ENCODE results near the gene SLC35G3.
"Not testable (repeated sequence)": the region's sequence is repeated elsewhere in the genome, so short reads cannot be mapped to it uniquely, and the experiment has no call there.

SLC35G3 gene

DNA sequence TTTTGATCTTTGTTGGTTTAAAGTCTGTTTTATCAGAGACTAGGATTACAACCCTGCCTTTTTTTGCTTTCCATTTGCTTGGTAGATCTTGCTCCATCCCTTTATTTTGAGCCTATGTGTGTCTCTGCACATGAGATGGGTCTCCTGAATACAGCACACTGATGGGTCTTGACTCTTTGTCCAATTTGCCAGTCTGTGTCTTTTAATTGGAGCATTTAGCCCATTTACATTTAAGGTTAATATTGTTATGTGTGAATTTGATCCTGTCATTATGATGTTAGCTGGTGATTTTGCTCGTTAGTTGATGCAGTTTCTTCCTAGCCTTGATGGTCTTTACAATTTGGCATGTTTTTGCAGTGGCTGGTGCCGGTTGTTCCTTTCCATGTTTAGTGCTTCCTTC lies 8.4 kb upstream of the SLC35G3 start:
- not testable (repeated sequence) for DNase-seq

DNA sequence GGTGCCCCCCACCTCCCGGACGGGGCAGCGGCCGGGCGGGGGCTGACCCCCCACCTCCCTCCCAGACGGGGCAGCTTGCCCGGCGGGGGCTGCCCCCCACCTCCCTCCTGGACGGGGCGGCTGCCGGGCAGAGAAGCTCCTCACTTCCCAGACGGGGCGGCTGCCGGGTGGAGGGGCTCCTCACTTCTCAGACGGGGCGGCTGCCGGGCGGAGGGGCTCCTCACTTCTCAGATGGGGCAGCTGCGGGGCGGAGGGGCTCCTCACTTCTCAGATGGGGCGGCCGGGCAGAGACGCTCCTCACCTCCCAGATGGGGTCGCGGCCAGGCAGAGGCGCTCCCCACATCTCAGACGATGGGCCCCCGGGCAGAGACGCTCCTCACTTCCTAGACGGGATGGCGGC lies 869 bp upstream of the SLC35G3 start:
- not testable (repeated sequence) for DNase-seq

DNA sequence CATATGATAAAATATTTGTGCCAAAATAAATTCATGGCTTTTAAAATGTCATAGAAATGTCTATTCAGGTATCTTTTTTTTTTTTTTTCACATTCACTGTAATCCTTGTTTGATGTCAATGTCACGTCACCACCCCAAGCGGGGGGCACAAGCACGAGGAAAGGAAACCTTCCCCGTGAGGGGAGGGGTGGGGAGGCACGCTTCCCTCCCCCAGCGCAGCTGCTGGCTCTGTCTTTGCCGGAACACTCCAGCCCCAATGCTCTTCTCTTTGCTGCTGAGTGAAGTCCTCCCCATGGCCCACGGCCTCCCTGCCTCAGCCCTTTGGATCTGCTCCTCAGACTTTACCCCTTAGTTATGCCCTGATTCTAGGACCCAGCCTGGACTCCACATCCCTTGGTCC lies 1.5 kb downstream of the SLC35G3 start:
- DNase-seq = peak in 1 of 2 donors; percentile 70

DNA sequence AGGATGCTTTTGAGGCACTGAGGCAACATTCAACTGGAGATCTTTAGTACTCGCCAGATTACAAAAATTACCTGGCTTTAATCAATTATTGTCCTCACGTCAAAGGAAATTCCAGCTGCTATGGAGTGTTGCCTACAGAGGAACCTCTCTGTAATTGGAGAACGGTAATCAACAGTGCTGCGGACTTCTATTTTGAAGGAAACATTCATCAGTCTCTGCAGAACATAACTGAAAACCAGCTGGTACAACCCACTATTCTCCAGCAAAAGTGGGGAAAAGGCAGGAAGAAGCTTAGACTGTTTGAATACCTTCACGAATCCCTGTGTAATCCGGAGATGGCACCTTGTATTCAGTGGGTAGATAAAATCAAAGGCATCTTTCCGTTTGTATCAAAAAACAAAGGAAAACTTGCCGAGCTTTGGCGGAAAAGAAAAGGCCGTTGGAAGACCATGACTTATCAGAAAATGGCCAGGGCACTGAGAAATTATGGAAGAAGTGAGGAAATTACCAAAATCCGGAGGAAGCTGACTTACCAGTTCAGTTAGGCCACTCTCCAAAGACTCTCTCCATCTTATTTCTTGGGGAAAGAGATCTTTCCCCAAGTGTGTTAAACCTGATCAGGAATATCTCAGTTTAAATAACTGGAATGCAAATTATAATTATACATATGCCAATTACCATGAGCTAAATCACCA lies 3.0 kb downstream of the SLC35G3 start:
- DNase-seq = no peak

DNA sequence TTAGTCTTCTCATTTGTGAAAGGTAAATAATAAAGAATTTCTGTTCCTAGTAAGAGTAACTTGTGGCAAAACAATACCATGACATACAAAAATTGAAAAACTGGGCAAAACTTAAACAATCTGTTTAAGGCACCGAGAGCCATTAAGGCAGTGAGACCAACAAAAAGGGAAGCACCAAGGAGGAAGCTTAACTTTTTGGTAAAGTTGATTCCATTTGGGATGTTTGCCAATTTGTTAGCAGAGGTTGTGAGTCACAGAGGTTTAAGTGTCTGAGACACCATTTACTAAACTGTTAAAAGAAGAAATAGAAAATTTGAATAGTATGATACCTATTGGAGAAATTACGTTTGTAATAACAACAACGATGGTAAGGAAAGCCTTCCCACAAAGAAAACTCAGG lies 4.9 kb downstream of the SLC35G3 start:
- no peak for DNase-seq

DNA sequence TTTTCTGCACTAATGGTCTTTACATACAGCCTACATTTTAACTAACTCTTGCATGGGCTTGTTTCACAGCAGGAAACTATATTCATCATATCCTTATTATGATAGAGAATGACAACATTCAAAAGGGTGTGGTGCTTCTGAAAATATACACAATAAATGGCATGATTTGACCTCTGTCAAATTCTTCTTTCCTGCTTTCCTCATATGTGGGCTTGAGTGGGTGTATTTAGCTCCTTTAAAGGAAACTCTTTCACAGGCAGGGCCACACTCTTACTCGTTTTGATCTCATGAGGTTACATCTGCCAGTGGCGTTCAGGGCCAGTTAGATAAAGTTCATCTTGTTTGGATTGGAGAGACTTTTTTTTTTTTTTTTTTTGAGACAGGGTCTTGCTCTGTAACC lies 6.1 kb downstream of the SLC35G3 start:
- no peak for DNase-seq

DNA sequence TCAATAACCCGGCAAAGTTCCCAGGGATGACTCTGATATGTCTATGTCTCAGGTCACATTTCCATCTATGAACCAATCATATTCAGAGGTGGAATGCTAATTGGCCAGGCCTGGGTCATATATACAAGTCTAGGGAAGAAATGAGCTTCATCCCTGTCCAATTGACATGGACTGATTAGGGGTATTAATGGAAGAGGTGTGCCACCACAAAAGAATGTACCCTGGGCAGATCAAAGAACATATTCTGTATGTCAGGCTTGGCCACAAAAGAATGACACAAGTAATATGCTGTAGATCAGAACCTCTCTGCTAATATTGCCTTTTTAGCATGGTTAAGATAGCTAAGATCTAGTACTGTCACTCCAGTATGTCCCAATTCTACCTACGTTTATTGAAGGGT lies 6.7 kb downstream of the SLC35G3 start:
- no peak for DNase-seq

DNA sequence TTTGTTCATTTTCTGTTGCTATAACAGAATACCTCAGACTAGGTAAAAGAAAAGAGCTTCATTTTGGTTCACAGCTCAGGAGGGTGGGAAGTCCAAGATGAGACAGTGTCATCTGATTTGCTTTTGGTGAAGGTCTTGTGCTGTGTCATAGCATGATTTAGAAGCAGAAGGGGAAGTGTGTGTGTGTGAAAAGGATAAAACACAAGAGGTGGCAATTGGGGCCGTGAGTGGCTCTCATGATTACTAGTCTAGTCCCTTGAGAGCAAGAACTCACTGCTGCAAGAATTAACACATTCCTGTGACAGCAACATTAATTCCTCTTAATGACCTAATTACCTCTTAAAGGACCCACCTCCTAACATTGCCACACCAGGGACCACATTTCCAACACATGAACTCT lies 8.3 kb downstream of the SLC35G3 start:
- no peak for DNase-seq

DNA sequence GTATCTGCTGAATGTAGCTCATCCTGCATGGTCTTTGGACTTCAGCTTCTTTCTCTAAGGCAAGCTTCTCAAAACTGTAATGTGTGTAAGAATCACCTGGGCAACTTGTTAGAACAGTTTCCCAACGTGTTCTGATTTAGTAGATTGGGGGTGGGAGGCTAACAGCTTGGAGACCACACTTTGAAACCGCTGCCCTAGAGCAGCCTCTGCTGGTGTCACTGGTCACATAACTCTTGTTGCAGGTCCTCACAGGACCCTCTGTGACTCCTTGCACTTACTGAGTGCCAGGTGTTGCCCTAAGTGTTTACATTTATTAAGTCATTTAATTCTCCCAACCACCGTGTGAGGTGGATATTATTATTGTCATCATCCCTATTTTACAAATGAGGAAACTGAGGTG lies 9.9 kb downstream of the SLC35G3 start:
- DNase-seq = no peak

DNA sequence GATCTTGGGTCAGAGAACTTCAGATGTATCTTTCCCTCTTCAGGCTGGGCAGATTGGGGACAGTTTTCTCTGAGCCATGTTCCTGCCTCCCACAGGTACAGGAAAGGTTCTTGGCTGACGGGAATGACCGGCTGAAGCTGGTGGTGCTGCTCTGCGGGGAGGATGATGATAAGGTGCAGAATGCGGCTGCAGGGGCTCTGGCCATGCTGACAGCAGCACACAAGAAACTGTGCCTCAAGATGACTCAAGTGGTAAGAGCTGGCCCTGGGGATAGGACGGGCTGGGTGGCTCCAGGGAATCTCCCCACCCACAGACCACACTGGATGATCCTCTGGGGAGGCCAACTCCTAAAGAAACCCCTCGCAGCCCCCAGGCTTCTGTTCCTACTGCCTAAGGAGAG lies 10.9 kb downstream of the SLC35G3 start:
- DNase-seq = no peak

DNA sequence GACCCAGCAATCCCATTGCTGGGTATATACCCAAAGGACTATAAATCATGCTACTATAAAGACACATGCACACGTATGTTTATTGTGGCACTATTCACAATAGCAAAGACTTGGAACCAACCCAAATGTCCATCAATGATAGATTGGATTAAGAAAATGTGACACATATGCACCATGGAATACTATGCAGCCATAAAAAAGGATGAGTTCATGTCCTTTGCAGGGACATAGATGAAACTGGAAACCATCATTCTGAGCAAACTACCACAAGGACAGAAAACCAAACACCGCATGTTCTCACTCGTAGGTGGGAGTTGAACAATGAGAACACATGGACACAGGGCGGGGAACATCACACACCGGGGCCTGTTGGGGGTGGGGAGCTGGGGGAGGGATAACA lies 14.8 kb downstream of the SLC35G3 start:
- not testable (repeated sequence) for DNase-seq

DNA sequence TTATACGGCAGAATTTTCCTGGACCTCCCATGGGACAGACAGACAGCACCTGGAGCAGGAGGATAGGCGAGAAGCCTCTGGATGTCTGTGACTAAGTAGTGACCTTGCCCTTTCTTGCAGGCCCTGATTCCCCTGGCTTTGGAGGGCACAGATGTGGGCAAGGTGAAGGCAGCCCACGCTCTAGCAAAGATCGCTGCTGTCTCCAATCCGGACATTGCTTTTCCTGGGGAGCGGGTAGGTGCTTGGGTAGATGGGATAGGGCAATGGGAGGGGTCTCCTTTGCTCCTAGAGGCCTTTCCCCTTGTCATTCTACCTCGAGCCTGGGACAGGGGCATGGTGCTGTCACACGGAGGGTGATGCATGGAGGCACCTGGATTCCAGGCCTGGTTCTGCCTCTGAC lies 17.3 kb downstream of the SLC35G3 start:
- no peak for DNase-seq

DNA sequence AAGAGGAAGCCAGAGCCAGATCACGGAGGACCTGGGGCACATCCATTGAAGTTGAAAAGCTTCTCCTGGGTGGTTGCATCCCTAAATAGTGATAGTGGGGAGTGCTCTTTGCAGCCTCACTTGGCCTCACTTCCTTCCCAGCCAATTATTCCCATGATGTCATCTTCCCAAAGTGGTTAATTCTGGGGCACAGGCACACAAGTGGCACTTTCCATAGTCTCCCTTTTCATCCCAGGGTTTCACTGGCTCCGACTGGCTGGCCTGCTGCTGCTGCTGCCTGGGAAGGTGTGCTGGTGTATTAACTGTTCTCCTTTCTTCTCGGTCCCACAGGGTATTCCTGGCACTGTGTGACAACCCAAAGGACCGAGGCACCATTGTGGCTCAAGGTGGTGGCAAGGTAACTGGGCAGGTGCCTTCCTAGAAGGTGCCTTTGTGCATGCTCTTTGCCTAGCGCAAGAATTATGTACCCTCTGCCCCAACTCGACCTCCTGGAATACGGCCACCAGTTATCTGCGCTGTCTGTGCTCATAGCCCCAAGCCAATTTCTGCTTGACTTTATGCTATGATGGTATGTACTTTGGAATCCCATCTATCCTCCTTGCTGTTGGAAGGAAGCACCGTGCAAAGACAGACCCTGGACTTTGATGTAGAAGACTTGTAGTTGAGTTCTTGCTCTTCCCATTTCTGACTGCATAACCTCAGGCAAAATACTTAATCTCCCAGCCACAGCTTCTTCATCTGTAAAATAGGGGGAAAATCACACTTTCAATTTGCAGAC lies 18.4 kb downstream of the SLC35G3 start:
- no peak for DNase-seq

DNA sequence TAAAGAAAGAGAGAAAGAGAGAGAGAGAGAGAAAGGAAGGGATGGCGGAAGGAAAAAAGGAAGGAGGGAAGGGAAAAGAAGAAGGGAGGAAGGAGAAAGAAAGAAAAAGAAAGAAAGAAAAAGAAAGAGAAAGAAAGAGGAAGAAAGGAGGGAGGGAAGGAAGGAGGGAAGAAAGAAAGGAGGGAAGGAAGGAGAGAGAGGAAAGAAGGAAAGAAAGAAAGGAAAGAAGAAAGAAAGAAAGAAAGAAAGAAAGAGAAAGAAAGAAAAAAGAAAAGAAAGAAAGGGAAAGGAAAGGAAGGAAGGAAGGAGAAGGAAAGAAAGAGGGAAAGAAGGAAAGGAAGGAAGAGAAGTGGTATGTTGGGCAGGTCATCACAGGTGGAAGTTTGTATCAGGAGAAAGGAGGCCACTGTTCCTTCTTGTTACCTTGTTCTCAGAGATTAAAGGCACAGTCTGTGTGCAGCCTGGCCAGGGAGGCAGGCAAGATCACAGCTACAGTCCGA lies 19.3 kb downstream of the SLC35G3 start:
- DNase-seq = no peak

DNA sequence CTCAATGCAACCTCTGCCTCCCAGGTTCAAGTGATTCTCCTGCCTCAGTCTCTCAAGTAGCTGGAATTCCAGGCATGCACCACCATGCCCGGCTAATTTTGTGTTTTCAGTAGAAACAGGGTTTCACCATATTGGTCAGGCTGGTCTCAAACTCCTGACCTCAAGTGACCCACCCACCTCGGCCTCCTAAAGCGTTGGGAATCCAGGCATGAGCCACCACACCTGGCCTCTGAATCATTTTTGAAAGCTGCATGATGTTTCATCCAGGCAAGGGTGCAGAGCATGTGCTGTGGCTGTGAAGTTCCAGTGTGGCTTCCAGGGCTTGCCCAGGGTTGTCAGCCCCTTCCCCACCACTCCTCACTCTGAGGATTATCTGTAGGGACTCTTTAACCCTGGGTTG lies 21.9 kb downstream of the SLC35G3 start:
- DNase-seq = not testable (repeated sequence)

DNA sequence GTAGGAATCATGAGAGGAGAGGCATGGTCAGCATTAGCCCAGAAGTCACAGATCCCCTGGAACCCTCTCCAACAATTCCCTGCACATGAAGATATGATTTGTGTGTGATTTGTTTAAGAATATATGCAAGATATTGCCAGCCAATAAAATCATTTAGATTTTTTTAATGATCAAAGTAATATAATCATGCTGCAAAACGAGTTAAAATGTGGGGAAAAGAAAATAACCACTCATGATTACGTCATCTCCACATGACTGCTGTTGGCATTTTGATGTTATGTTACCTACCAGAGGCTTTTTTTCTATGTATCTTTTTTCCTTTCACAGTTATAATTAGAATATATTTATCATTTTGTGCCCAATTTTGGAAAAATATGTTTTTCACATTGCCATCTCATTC lies 22.4 kb downstream of the SLC35G3 start:
- DNase-seq = peak in 1 of 2 donors; percentile 65

DNA sequence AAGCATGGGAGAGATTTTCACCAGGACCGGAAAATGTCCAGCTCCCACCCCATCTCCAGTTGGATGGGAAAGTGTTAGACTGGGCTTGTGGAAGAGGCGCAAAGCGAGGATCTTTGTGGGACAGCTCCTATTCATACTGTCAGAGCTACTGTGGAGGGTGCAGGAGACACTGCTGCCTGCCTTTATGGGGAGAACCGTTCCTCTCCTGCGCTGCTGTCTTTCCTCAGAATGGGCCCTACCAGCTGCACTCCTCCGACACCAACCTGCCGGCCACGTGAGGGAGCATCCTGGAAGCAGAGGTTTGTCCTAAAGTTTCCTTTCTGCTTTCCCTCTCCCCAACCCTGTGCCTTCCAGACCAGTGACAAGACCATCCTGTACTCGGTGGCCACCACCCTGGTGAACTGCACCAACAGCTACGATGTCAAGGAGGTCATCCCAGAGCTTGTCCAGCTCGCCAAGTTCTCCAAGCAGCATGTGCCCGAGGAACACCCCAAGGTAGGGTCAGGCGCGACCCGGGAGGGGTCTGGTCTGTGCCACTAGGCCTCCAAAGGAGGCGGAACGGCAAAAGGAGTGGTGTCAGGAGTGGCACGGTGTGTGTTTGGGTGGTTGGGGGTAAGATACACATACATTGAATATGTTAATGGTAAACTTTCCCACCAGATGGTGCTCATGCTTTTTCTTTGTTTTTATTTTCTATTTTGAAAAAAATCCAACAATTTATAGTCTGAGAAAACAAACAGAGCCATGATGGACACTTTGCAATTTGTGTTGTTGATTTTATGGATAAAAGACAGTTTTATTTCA lies 23.0 kb downstream of the SLC35G3 start:
- peak; percentile 26 to 80 for DNase-seq

DNA sequence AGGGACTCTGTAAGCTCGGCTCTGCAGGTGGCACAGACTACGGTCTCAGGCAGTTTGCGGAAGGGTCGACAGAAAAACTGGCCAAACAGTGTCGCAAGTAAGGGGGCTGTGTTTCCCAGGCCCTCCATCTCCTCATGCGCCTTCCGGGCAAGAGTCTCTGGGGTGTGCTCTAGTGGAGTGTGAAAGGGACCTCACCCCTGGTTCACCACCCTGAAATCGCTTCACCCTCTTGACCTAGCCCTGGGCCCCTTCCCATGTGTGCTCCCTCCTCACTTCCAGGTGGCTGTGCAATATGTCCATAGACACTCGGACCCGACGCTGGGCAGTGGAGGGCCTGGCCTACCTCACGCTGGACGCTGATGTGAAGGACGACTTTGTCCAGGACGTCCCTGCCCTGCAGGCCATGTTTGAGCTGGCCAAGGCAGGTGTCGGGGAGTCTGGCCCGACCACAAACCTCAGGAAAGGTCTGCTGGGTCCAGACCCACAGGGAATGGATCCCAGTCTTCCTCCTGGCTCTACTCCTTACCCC lies 24.3 kb downstream of the SLC35G3 start:
- no peak for DNase-seq

DNA sequence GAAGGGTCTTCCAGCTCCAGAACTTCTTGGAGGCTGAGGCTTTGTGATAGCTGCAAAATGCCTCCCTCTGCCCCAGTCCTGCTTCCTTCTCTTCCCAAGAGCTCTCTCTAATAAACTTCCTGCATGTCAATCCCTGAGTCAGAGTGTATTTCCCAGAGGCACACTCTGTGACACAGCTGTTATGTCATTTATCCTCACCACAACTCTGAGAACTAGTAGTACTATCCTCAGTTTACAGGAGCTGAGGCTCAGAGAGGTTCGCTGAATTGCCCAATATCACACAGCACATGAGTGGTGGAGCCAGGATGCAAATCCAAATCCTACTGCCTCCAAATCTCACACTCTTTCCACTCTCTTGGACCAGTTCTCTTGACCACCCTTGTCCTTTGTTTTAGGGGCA lies 26.5 kb downstream of the SLC35G3 start:
- no peak for DNase-seq

DNA sequence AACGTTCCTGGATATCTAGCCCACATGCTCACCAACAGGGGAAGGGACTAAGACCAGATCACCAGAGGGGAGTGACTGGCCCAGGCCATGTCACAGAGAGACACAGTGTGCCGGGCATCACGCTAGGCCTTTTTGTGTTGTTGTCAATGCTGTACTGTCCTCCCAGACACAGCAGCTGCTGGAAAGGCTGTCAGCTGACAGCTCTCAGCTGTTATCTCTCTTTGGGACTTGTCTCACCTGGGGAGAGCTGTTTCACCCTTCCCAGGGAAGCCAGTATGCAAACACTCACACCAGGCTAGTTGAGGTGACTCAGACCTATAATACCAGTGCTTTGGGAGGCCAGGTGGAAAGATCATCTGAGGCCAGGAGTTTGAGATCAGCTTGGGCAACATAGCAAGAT lies 27.1 kb downstream of the SLC35G3 start:
- DNase-seq = no peak

DNA sequence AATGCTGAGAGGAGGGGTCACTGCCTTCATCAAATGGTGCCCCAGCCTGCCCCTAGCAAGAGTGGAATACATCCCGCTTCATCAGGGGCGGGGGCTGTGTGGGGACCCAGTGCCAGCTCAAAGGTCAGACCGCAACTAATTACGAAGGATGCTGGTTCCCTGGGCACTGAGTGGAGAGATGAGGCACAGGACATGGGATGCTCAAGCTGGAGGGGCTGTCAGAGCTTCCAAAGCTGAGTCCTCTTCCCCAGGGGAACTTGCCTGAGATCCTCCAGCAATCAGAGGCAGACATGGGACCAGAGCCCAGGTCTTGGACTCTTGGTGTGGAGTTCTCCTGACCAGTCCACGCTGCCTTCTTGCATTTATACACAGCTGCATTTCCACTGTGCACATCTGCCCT lies 27.7 kb downstream of the SLC35G3 start:
- no peak for DNase-seq

DNA sequence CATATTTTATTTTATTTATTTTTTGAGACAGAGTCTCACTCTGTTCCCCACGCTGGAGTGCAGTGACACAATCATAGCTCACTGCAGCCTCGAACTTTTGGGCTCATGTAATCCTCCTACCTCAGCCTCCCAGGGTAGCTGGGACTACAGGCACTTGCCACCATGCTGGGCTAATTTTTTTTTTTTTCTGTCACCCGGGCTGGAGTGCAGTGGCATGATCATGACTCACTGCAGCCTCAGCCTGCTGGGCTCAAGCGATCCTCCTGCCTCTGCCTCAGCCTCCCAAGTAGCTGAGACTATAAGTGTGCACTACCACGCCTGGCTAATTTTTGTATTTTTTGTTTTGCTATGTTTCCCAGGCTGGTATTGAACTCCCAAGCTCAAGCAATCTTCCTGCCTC lies 29.5 kb downstream of the SLC35G3 start:
- DNase-seq = no peak

DNA sequence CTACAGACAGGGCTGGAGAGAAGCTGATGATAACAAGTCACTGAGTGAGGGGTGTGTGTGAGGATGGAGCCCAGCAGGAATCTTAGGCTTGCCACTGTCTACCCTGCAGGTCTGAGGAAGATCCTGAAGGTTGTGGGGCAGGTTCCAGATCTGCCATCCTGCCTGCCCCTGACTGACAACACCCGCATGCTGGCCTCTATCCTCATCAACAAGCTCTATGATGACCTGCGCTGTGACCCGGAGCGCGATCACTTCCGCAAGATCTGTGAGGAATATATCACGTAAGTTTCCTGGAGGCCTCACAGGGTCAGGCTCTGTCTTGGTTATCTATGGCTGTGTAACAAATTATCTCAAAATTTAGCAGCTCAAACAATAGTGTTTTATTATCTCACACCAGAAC lies 30.3 kb downstream of the SLC35G3 start:
- DNase-seq = no peak
